ENCODE results near the gene ATG3.
"Not testable (repeated sequence)": the region's sequence is repeated elsewhere in the genome, so short reads cannot be mapped to it uniquely, and the experiment has no call there.

GRCh38 chr3:112524127-112524526 is 37.6 kb downstream of the ATG3 start:
- TF ChIP-seq CTCF, POLR2A (IDR thresholded peaks at IDR 0.05): not testable (repeated sequence)

Data from testis (tissue), 2 donors.